ENCODE measurements around the gene PARVB.

The PARVB gene

GRCh38 chr22:44136786-44137185 is 112.7 kb downstream of the PARVB start:
- no peak for DNase-seq (ENCODE audit: low read depth)

GRCh38 chr22:44137415-44137814 is 113.3 kb downstream of the PARVB start:
- no peak for DNase-seq (ENCODE audit: low read depth)

- DNase-seq (ENCODE audit: low read depth), result no peak
Measured at GRCh38 chr22:44139773-44140172, 115.7 kb downstream of the PARVB start.

- no peak for DNase-seq (ENCODE audit: low read depth)
Measured at GRCh38 chr22:44142421-44143104, 118.5 kb downstream of the PARVB start.

- DNase-seq (ENCODE audit: low read depth), result no peak
Measured at GRCh38 chr22:44143105-44143474, 119.0 kb downstream of the PARVB start.

- no peak for DNase-seq (ENCODE audit: low read depth)
Measured at GRCh38 chr22:44143579-44143978, 119.5 kb downstream of the PARVB start.

DNA sequence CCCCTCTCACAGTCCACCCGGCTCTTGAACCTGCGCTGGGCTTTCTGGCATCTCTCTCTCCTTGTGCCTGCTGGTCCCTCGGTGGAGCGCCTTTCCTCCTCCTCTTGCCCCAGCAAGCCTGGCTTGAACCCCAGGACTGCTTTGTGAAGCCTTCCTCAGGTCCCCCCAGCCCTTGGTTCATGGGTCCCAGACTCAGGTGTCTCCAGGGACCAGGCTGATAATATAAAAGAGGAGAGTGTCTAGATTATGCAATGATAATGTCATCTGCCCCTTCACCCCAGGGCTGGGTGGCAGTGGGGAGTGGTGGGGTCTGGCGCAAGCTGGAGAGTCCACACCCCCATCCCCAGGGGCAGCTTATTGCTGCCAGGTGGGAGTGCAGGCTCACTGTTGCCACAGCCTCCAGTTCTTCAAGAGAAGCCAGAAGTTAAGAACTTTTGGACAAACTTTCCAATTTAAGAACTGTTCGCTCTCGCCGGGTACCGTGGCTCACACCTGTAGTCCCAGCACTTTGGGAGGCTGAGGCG is 120.0 kb downstream of the PARVB start:
- DNase-seq (ENCODE audit: low read depth), result no peak

DNA sequence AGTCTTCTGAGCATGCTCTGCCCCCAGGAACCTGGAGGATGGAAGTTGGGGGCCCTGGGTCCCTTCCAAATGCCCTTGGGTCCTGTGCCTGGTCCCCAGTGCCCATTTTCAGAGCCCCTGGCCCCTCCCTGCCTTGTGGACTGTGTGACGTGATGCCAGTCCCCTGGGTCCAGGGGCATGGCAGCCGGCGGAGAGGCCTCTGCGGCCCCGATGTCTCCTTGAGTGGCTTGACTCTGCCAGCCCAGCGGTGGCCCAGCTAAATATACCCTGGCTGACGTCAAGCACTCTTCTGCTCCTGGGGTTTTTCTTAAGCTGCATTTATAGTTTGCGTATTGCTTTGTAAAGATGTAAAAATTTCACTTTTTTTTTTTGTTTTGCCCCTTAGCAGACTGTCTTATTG is 121.4 kb downstream of the PARVB start:
- DNase-seq (ENCODE audit: low read depth), result no peak

- DNase-seq (ENCODE audit: low read depth), result no peak
Measured at GRCh38 chr22:44146088-44146861, 122.2 kb downstream of the PARVB start.

DNA sequence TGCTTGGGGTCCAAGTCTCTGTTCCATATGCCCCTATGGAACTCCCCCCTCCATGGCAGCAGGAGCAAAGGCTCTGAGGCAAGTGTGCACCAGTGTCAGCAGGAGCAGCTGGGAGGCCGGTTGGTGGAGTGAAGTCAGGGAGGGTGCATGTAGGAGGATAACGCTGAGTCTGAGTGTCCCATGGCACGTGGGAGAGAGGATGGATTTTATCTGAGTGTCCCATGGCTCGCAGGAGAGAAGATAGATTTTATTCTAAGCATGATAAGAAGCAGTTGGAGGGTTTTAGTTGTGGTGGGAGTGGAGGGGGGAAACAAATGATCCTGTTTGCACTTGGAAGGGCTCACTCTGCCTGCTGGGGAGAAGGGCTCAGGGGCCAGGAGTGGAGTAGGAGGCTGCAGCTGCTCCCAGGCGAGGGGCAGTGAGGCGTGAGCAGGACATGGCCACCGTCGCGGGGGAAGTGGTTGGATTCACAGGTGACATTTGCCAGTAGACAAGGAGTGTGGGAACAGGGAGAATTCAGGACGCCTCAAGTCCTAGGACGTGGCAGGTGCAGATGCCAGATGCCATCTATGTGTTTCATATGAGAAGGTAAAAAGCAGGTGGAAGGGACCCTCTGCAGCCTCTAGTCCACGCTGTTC is 123.0 kb downstream of the PARVB start:
- DNase-seq (ENCODE audit: low read depth), result no peak

- no peak for DNase-seq (ENCODE audit: low read depth)
Measured at GRCh38 chr22:44147821-44148574, 123.9 kb downstream of the PARVB start.

- DNase-seq (ENCODE audit: low read depth), result no peak
Measured at GRCh38 chr22:44151676-44152075, 127.6 kb downstream of the PARVB start.

DNA sequence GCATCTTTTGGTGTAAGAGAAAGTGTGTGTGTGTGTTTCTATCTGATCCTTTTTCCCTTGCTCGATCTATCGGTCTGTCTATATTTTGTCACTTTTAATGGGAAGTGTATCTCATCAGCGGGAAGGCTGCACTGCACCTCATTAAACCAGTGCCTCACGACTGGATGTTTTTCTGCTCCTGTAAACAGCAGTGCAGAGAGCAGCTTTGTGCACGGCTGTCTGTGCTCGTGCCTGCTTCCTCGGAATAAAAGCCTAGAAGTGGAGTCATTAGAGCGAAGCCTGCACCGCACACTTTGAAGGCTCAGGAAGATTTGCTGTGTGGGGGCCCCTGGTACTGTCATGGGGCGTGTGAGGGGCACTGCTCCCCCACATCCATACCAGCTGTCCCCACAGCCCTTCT is 129.6 kb downstream of the PARVB start:
- DNase-seq (ENCODE audit: low read depth), result no peak

DNA sequence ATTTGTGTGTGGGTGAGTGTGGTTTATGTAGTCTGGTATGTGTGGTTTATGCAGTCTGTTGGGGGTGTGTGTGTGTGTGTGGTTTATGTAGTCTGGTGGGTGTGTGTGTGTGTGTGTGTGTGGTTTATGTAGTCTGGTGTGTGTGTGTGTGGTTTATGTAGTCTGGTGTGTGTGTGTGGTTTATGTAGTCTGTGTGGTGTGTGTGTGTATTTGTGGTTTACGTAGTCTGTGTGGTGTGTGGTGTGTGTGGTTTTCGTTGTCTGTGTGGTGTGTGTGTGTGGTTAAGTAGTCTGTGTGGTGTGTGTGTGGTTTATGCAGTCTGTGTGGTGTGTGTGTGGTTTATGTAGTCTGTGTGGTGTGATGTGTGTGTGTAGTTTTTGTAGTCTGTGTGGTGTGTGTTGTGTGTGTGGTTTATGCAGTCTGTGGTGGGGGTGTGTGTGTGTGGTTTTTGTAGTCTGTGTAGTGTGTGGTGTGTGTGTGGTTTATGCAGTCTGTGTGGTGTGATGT is 130.4 kb downstream of the PARVB start:
- no peak for DNase-seq (ENCODE audit: low read depth)

DNA sequence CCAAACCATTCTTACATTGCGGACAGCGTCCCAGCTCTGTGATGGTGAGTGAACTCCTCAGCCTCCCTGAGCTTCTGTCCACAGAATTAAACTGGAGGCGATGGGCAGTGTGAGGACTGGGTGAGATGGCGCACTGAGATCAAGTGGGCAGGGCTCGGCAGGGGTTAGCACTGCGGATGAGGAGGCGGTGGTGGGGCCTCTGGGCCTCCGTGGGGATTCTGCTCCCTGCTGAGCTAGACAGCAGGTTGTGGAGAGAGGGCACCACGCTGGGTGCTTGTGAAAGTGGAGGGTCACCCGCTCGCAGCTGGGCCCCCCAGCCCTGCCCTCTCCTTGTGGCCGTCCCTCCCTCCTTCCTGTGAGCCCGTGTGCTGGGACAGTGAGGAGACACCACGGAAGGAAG is 131.0 kb downstream of the PARVB start:
- no peak for DNase-seq (ENCODE audit: low read depth)

DNA sequence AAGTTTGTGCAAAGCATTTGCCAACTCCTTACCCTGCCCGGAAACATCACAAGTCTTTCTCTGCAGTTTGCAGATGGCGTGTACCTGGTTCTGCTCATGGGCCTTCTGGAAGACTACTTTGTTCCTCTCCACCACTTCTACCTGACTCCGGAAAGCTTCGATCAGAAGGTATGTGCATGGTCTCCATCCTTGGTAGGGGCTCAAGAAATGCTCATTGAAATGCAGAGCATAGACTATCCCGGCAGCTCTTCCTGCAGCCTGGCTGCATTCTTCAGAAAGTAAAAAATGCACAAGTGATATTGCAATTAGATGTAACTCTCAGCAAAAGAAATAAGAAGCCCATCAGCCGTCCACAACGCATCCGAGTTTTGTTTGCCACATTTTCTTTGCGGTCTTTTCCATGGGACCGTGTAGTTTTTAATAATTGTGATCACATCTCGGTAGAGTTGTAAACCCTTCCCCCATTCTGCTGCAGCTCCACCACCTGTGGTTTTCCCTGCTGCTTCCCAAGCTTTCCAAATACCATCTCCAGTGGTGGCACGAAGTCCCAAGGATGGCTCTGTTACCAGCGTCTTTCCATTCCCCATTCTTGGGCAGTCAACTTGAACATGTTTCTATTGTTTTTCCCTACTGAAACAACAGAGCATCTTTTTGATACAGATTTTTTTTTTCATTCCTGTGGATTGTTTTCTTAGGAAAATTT is 134.0 kb downstream of the PARVB start:
- DNase-seq (ENCODE audit: low read depth), result no peak

GRCh38 chr22:44158816-44159215 is 134.7 kb downstream of the PARVB start:
- DNase-seq (ENCODE audit: low read depth), result no peak

GRCh38 chr22:44159221-44159620 is 135.1 kb downstream of the PARVB start:
- no peak for DNase-seq (ENCODE audit: low read depth)

GRCh38 chr22:44159811-44160210 is 135.7 kb downstream of the PARVB start:
- DNase-seq (ENCODE audit: low read depth), result no peak

DNA sequence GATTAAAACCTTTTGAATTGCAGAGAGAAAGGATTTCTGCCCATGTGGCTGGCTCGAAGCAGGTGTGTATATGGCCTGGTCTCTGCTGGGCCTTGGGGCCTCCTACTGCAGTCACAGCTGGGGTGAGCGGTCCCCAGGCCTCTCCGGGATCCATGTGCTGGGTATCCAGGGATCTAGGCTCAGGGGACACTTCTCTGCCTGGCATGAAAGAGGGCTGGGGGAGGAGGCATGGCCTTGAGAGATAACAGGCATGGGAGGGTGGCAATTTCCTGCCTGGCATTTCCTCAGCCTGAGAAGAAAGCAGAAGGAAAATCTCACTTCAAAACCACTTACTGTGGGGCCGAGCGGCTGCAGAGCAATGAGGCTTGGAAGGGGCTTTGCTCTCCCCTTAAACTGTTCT is 136.3 kb downstream of the PARVB start:
- no peak for DNase-seq (ENCODE audit: low read depth)

DNA sequence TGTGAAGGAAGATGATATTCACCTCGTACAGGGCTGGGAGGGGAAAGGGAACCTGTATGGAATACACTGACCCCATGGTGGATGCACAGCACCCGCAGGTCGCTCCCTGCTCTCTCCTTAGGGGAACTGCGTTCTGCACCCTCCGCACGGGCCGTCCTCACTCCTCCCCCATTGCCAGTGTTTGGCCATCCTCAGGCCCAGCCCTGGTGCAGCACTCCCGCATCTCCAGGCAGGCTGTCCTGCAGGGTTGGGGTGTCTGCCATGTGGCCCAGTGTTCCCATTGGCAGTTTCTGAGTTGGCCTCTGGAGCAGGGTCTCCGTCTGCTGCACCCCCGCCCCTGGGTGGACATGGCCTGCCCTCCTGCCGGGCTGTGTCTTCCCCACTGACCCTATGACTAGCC is 137.6 kb downstream of the PARVB start:
- DNase-seq (ENCODE audit: low read depth), result no peak

GRCh38 chr22:44162960-44163359 is 138.9 kb downstream of the PARVB start:
- DNase-seq (ENCODE audit: low read depth), result no peak

All from activated T-cell treated with anti-CD3 and anti-CD28 coated beads for 24 hours (primary cell).